Thyroid gland (tissue), 4 donors: ENCODE data around the gene OR9G1. TPM values are rescaled to one million over a fixed set of nuclear protein-coding genes. Genes with fewer than 3 reads are reported as not detected.

ENCODE experiments used
- DNase-seq, 2 donors: peaks; one replicate each; pipeline ENCODE4 v3.0.0-alpha.2; 2019
- H3K27ac ChIP-seq, 3 donors: fragments of 200-600 bp; sonication (generic); 1 replicate in 2 of 3; 2 replicates in 1 of 3; pipeline ENCODE4 v1.5.1; 2016 to 2019; ENCODE audit warnings: mild to moderate bottlenecking in 1 of 3, moderate library complexity in 1 of 3
- H3K27me3 ChIP-seq: fragments of 200-600 bp; sonication (generic); one replicate; pipeline ENCODE4 v1.5.1; 2019
- H3K36me3 ChIP-seq, 2 donors: fragments of 200-600 bp; sonication (generic); one replicate each; pipeline ENCODE4 v1.5.1; 2016 to 2019
- H3K4me1 ChIP-seq, 2 donors: fragments of 200-600 bp; sonication (generic); one replicate each; pipeline ENCODE4 v1.5.1; 2017 to 2019
- H3K4me3 ChIP-seq, 3 donors: fragments of 200-600 bp; sonication (generic); replicated peaks in 1 of 3; 1 replicate in 2 of 3; 2 replicates in 1 of 3; pipeline ENCODE4 v1.5.1; 2016; ENCODE audit warnings: mild to moderate bottlenecking in 1 of 3
- H3K9me3 ChIP-seq: fragments of 200-600 bp; sonication (generic); one replicate; pipeline ENCODE4 v1.5.1; 2017
- POLR2A ChIP-seq, 2 donors: fragments of 450-650 bp; IDR thresholded peaks; one replicate each; pipeline ENCODE4 v1.6.1; 2017; ENCODE audit warnings: antibody characterized with exemption in 2 of 2, mild to moderate bottlenecking in 2 of 2, moderate library complexity in 1 of 2
- WGBS, 2 donors: methylation state at CpG; one replicate each; pipeline ENCODE4 v1.1.5; 2017; 5-methylcytosine and 5-hydroxymethylcytosine counted together
- intact Hi-C: fragments of 100-400 bp; cut with DNase I; formaldehyde crosslinking; loops from one replicate; pipeline ENCODE4 v1.15.1; 2023
- total RNA-seq, 4 donors: library from RNA; depleted of rRNA; stranded (reverse); fragments of >200 nt; gene quantifications; one replicate each; pipeline ENCODE4 v1.2.3, GENCODE V29; 2016
- TF ChIP-seq, protein P1 (sequence below), 6 experiments: fragments of 200-600 bp in 3 of 6; fragments of 450-650 bp in 3 of 6; sonication (generic) in 3 of 6; IDR thresholded peaks; one replicate each; pipeline ENCODE4 v1.5.1; 2016 to 2019; ENCODE audit warnings: antibody characterized with exemption in 6 of 6, mild to moderate bottlenecking in 2 of 6, inconsistent platforms in 1 of 6, moderate library complexity in 1 of 6

OR9G1 gene
- total RNA-seq, 4 donors from 2014 or later = not detected

DNA sequence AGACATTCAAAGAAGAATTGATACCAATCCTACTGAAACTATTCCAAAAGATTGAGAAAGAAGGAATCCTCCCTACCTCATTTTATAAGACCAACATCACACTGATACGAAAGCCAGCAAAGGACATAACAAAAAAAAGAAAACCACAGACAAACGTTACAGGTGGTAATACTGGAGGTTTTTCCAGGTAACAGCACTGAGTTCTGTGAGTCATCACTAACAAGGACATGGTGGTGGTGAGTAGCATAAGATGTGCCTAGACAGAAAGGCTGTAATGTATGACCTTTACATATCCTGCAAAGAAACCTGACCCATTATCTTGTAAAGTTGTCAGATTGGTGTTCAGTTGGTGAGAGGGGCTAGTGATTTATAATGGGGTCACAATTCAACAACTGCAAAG lies 15.3 kb downstream of the OR9G1 start:
- H3K9me3 ChIP-seq = no peaks in the 10 kb centered on the region
- DNase-seq = no peak
- no peak overlapping the region for H3K4me3 ChIP-seq
- H3K36me3 ChIP-seq = no peaks in the 10 kb centered on the region
- H3K27ac ChIP-seq = no peak overlapping the region
- intact Hi-C loops = no loop called here
- no peak for TF ChIP-seq POLR2A (IDR thresholded peaks at IDR 0.05)
- TF ChIP-seq, protein P1, sequence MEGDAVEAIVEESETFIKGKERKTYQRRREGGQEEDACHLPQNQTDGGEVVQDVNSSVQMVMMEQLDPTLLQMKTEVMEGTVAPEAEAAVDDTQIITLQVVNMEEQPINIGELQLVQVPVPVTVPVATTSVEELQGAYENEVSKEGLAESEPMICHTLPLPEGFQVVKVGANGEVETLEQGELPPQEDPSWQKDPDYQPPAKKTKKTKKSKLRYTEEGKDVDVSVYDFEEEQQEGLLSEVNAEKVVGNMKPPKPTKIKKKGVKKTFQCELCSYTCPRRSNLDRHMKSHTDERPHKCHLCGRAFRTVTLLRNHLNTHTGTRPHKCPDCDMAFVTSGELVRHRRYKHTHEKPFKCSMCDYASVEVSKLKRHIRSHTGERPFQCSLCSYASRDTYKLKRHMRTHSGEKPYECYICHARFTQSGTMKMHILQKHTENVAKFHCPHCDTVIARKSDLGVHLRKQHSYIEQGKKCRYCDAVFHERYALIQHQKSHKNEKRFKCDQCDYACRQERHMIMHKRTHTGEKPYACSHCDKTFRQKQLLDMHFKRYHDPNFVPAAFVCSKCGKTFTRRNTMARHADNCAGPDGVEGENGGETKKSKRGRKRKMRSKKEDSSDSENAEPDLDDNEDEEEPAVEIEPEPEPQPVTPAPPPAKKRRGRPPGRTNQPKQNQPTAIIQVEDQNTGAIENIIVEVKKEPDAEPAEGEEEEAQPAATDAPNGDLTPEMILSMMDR (IDR thresholded peaks at IDR 0.05) = no peak
- H3K4me1 ChIP-seq = no peaks in the 10 kb centered on the region
- H3K27me3 ChIP-seq = no peaks in the 10 kb centered on the region
- 72 to 83% methylated on average over 2 of the region's 2 CpGs for WGBS, 2 donors

DNA sequence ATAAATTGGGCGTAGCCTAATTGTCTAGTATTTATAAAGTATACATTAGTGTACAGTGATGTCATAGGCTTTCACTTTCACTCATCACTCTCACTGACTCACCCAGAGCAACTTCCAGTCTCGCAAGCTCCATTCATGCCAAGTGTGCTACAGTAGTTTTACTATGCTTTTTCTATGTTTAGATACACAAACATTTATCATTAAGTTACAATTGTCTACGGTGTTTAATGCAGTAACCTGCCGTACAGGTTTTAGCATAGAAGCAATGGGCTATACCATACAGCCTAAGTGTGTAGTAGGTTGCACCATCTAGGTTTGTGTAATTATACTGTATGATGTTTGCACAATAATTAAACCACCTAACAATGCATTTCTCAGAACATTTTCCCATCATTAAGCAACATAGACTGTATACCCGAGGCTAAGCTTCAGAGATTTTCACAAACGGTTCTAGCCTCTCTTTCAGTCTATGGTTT lies 17.5 kb downstream of the OR9G1 start:
- H3K9me3 ChIP-seq = no peaks in the 10 kb centered on the region
- H3K27me3 ChIP-seq = no peaks in the 10 kb centered on the region
- H3K27ac ChIP-seq = no peak overlapping the region
- intact Hi-C loops = no loop called here
- DNase-seq = no peak
- WGBS, 2 donors = 70 to 85% methylated on average over 6 of the region's 6 CpGs
- TF ChIP-seq, protein P1 (IDR thresholded peaks at IDR 0.05) = no peak
- no peak for TF ChIP-seq POLR2A (IDR thresholded peaks at IDR 0.05)
- no peaks in the 10 kb centered on the region for H3K4me1 ChIP-seq
- H3K36me3 ChIP-seq = no peaks in the 10 kb centered on the region
- no peak overlapping the region for H3K4me3 ChIP-seq

DNA sequence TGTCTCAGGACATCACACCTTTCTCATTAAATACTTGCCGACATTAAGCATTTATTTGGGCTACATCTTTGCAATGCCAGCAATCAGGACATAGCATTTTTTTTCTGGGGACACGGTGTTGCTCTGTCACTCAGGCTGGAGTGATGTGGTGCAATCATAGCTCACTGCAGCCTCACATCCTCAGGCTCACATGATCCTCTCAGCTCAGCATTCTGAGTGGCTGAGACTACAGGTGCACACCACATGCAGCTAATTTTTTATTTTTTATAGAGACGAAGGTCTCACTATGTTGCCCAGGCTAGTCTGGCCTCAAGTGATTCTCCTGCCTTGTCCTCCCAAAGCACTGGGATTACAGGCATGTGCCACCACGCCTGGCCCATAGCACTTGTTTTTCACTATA lies 21.6 kb downstream of the OR9G1 start:
- Histone ChIP-seq H3K4me3 (no peak overlapping the region), H3K27me3 (no peaks in the 10 kb centered on the region), H3K36me3 (no peaks in the 10 kb centered on the region), H3K4me1 (no peaks in the 10 kb centered on the region), H3K27ac (no peak overlapping the region), H3K9me3 (no peaks in the 10 kb centered on the region)
- 72 to 74% methylated on average over 4 of the region's 4 CpGs for whole genome bisulfite sequencing, 2 donors
- no peak for TF ChIP-seq POLR2A (IDR thresholded peaks at IDR 0.05)
- TF ChIP-seq, protein P1 (IDR thresholded peaks at IDR 0.05) = no peak
- DNase-seq = no peak
- intact Hi-C loops = no loop called here

DNA sequence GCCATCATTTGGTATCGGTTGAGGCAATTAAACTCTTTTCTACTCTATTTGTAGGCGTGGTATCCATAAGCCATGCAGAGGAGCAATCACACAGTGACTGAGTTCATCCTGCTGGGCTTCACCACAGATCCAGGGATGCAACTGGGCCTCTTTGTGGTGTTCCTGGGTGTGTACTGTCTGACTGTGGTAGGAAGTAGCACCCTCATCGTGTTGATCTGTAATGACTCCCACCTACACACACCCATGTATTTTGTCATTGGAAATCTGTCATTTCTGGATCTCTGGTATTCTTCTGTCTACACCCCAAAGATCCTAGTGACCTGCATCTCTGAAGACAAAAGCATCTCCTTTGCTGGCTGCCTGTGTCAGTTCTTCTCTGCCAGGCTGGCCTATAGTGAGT lies 41.2 kb downstream of the OR9G1 start:
- H3K27me3 ChIP-seq = no peaks in the 10 kb centered on the region
- H3K9me3 ChIP-seq = no peaks in the 10 kb centered on the region
- TF ChIP-seq POLR2A (IDR thresholded peaks at IDR 0.05) = no peak
- TF ChIP-seq, protein P1 (IDR thresholded peaks at IDR 0.05) = no peak
- WGBS, 2 donors = 88% methylated on average over 3 of the region's 3 CpGs
- H3K4me1 ChIP-seq = no peaks in the 10 kb centered on the region
- H3K27ac ChIP-seq = no peak overlapping the region
- DNase-seq = no peak
- intact Hi-C loops = no loop called here
- no peaks in the 10 kb centered on the region for H3K36me3 ChIP-seq
- H3K4me3 ChIP-seq = no peak overlapping the region

DNA sequence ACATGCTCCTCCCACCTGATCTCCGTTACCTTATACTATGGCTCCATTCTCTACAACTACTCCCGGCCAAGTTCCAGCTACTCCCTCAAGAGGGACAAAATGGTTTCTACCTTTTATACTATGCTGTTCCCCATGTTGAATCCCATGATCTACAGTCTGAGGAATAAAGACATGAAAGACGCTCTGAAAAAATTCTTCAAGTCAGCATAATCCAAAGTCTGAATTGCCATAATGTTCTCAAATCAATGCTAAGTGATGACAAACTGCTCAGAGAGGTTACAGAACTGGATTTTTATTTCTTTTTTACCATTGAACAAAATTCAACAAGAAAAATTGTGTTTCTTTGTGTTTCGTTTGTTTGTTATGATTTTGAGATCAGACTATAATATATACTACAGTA lies 42.0 kb downstream of the OR9G1 start:
- WGBS, 2 donors = 84 to 86% methylated on average over 4 of the region's 4 CpGs
- no peaks in the 10 kb centered on the region for H3K9me3 ChIP-seq
- no peaks in the 10 kb centered on the region for H3K4me1 ChIP-seq
- H3K4me3 ChIP-seq = no peak overlapping the region
- intact Hi-C loops = no loop called here
- DNase-seq = no peak
- H3K27ac ChIP-seq = no peak overlapping the region
- no peaks in the 10 kb centered on the region for H3K36me3 ChIP-seq
- no peak for TF ChIP-seq POLR2A (IDR thresholded peaks at IDR 0.05)
- TF ChIP-seq, protein P1 (IDR thresholded peaks at IDR 0.05) = no peak
- H3K27me3 ChIP-seq = no peaks in the 10 kb centered on the region
